Panc1 (cell line): ENCODE results near the gene DUT. TPM values are rescaled to one million over a fixed set of nuclear protein-coding genes. Genes with fewer than 3 reads are reported as not detected.

ENCODE experiments used
- ATAC-seq: fragments of 200-7000 bp; cut with Tn5 transposase; 2 replicates; pipeline ENCODE4 v1.9.1; 2020; ENCODE audit warnings: mild to moderate bottlenecking, moderate library complexity
- BruUV-seq: library from RNA; stranded (reverse); fragments of 400-500 nt; replicated peaks from 2 replicates; lab custom pipeline; 2021; lab: Mats Ljungman, UMichigan
- CTCF ChIA-PET: fragments of 300-600 bp; sonication (Branson Sonifier 250); formaldehyde crosslinking; loops from one replicate; lab custom pipeline; 2022; ENCODE audit warnings: antibody characterized with exemption; lab: Charles Lee
- POLR2A ChIA-PET: fragments of 300-600 bp; sonication (Branson Sonifier 250); formaldehyde crosslinking; loops from one replicate; lab custom pipeline; 2022; ENCODE audit warnings: antibody characterized with exemption; lab: Charles Lee
- DNase-seq: peaks from one replicate; pipeline ENCODE4 v3.0.0-alpha.2; 2010; ENCODE audit warnings: low read depth, low spot score
- H3K27ac ChIP-seq: 2 replicates; pipeline ENCODE4 v1.5.1; 2011; ENCODE audit warnings: mild to moderate bottlenecking, low read length, inconsistent platforms
- H3K27me3 ChIP-seq: fragments of 200-500 bp; sonication (Bioruptor generic); 2 replicates; pipeline ENCODE4 v1.6.0; 2014; ENCODE audit warnings: low read length, inconsistent platforms; ENCODE audit not compliant: control insufficient read depth, insufficient read depth
- H3K36me3 ChIP-seq: fragments of 200-500 bp; sonication (Bioruptor generic); 2 replicates; pipeline ENCODE4 v1.5.1; 2014; ENCODE audit warnings: inconsistent platforms, mild to moderate bottlenecking, low read length, moderate library complexity; ENCODE audit not compliant: control insufficient read depth, insufficient read depth
- H3K4me1 ChIP-seq: 2 replicates; pipeline ENCODE4 v1.5.1; 2011; ENCODE audit warnings: inconsistent platforms, mild to moderate bottlenecking, low read length, moderate library complexity; ENCODE audit not compliant: control insufficient read depth, insufficient read depth
- H3K4me3 ChIP-seq, 2 experiments: 2 replicates each; pipeline ENCODE4 v1.5.1; 2011 to 2012; ENCODE audit warnings: low read depth in 2 of 2, low read length in 2 of 2, mild to moderate bottlenecking in 2 of 2, inconsistent platforms in 1 of 2, moderate library complexity in 1 of 2
- H3K9me3 ChIP-seq: fragments of 200-500 bp; sonication (Bioruptor generic); 2 replicates; pipeline ENCODE4 v1.5.1; 2014; ENCODE audit warnings: low read depth, mild to moderate bottlenecking, inconsistent platforms, low read length, moderate library complexity; ENCODE audit not compliant: control insufficient read depth, insufficient read depth
- POLR2AphosphoS5 ChIP-seq: IDR thresholded peaks from 2 replicates; pipeline ENCODE4 v1.6.1; 2012; ENCODE audit warnings: mild to moderate bottlenecking, low read depth, low read length, moderate library complexity
- SIN3A ChIP-seq: IDR thresholded peaks from 2 replicates; pipeline ENCODE4 v1.6.1; 2012; ENCODE audit warnings: low read depth, mild to moderate bottlenecking, low read length, moderate library complexity, borderline replicate concordance; ENCODE audit not compliant: insufficient read depth
- TCF7L2 ChIP-seq: IDR thresholded peaks from 2 replicates; pipeline ENCODE4 v1.6.1; 2011; ENCODE audit warnings: mild to moderate bottlenecking, low read depth, low read length, inconsistent platforms
- in situ Hi-C: cut with HindIII; loops from 2 replicates; pipeline ENCODE4 v1.10.0; 2016; ENCODE audit warnings: low sequenced_read_pairs, low pct_unique_long_range_greater_than_20kb
- intact Hi-C: fragments of 100-400 bp; cut with micrococcal nuclease; formaldehyde crosslinking; loops from one replicate; pipeline ENCODE4 v1.10.0; 2022; ENCODE audit not compliant: unreplicated experiment
- total RNA-seq: library from RNA; stranded (reverse); gene quantifications from one replicate; pipeline ENCODE4 v1.2.1, GENCODE V29; 2021; ENCODE audit not compliant: unreplicated experiment
- TF ChIP-seq, protein P1 (sequence below): fragments of 450-650 bp; IDR thresholded peaks from 2 replicates; pipeline ENCODE4 v1.5.1; 2017; ENCODE audit warnings: mild to moderate bottlenecking
- TF ChIP-seq, protein P2 (sequence below), 2 experiments: IDR thresholded peaks; 2 replicates each; pipeline ENCODE4 v1.6.1; 2011 to 2012; ENCODE audit warnings: low read depth in 2 of 2, control low read depth in 1 of 2, low read length in 1 of 2, mild to moderate bottlenecking in 1 of 2, moderate library complexity in 1 of 2; ENCODE audit not compliant: insufficient read depth in 1 of 2

Gene DUT
- total RNA-seq, 1 experiment from 2014 or later: 220 TPM

DNA sequence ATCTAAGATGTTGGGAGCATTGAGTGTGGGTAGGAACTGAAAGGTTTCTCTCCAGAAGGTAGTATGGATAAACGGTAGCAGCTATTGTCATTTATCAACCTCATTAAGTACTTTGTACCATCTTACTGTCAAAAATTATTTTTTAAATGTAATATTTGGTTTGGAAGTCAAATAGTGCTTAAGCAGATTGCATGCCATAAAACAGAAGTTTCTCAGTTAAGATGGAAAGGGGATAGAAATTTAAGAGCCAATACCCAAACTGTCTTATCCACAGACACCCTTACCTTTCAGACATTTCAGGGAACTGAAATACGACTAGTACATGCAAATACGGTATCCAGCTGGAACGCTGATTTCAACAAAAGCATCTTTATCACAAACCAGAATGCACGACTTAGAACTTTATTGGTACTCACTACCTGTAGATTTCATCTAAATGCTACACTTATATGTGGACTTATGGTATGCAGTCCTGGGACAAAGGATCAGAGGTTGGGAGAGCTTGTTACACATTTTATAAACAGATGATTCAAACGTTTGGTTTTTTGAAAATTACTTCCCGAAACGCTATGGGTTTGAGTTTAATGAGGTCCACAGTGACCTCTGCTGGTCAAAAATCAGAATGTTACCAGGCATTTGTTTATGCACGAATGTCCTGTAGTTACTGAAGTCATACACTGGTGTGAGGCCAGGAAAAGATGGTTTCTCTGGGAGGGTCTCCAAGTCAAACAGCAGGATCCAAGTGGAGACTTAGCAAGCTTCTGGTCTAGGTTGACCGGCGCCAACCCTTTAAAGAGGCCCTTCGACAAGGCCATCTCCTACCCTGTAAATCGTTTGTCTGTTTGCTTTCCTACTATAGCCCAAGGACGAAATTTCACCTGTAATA, 45.7 kb upstream of the DUT start:
- DNase-seq (peak; percentile 66), ATAC-seq (peak; percentile 89)
- ChIA-PET POLR2A (interaction anchor here (0.5 kb wide), 1 partner anchor 807 kb away, joined by 7 read pairs; no protein-coding TSS in a partner anchor), CTCF (interaction anchor here (0.6 to 1.8 kb wide), 2 partner anchors 35 to 172 kb away, joined by 4 read pairs; no protein-coding TSS in a partner anchor)
- Histone ChIP-seq H3K4me3 (peak overlapping the region in 1 of 2 experiments; percentile 10; a peak in 1 of 4 replicates), H3K27me3 (peaks cover 5% of the 10 kb centered on the region), H3K4me1 (peaks cover 4% of the 10 kb centered on the region; the same call in 1 of the 2 replicates), H3K36me3 (no peaks in the 10 kb centered on the region), H3K27ac (no peak overlapping the region), H3K9me3 (no peaks in the 10 kb centered on the region)
- intact Hi-C loops (loop anchor here (10.0 kb wide), 1 partner anchor 1091 kb away; no protein-coding TSS in a partner anchor), in situ Hi-C loops (no loop called here)
- no TSS peak for BruUV-seq
- TF ChIP-seq SIN3A: no peak
- TF ChIP-seq, protein P1, sequence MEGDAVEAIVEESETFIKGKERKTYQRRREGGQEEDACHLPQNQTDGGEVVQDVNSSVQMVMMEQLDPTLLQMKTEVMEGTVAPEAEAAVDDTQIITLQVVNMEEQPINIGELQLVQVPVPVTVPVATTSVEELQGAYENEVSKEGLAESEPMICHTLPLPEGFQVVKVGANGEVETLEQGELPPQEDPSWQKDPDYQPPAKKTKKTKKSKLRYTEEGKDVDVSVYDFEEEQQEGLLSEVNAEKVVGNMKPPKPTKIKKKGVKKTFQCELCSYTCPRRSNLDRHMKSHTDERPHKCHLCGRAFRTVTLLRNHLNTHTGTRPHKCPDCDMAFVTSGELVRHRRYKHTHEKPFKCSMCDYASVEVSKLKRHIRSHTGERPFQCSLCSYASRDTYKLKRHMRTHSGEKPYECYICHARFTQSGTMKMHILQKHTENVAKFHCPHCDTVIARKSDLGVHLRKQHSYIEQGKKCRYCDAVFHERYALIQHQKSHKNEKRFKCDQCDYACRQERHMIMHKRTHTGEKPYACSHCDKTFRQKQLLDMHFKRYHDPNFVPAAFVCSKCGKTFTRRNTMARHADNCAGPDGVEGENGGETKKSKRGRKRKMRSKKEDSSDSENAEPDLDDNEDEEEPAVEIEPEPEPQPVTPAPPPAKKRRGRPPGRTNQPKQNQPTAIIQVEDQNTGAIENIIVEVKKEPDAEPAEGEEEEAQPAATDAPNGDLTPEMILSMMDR: peak; percentile 79
- no peak for TF ChIP-seq TCF7L2

DNA sequence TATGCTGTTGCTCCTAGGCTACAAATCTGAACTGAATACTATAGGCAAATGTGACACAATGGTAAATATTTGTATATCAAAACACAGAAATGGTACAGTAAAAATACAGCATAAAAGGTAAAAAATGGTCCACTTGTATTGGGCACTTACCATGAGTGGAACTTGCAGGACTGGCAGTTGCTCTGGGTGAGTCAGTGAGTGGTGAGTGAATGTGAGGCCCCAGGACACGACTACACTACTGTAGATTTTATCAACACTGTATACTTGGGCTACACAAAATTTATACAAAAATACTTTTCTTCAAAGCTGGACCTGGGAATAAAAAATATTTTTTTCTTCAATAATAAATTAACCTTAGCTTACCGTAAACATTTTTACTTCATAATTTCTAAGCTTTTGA, 41.6 kb upstream of the DUT start:
- ChIA-PET CTCF (interaction anchor here (0.7 kb wide), 1 partner anchor 742 kb away, joined by 4 read pairs; no protein-coding TSS in a partner anchor), POLR2A (no interaction called here)
- no peaks in the 10 kb centered on the region for H3K36me3 ChIP-seq
- no peak overlapping the region for H3K4me3 ChIP-seq
- DNase-seq: no peak
- H3K27me3 ChIP-seq: peaks cover 5% of the 10 kb centered on the region
- BruUV-seq: no TSS peak
- ATAC-seq: no peak
- in situ Hi-C loops: no loop called here
- TF ChIP-seq TCF7L2 (no peak), POLR2AphosphoS5 (no peak), SIN3A (no peak)
- TF ChIP-seq, protein P2, sequence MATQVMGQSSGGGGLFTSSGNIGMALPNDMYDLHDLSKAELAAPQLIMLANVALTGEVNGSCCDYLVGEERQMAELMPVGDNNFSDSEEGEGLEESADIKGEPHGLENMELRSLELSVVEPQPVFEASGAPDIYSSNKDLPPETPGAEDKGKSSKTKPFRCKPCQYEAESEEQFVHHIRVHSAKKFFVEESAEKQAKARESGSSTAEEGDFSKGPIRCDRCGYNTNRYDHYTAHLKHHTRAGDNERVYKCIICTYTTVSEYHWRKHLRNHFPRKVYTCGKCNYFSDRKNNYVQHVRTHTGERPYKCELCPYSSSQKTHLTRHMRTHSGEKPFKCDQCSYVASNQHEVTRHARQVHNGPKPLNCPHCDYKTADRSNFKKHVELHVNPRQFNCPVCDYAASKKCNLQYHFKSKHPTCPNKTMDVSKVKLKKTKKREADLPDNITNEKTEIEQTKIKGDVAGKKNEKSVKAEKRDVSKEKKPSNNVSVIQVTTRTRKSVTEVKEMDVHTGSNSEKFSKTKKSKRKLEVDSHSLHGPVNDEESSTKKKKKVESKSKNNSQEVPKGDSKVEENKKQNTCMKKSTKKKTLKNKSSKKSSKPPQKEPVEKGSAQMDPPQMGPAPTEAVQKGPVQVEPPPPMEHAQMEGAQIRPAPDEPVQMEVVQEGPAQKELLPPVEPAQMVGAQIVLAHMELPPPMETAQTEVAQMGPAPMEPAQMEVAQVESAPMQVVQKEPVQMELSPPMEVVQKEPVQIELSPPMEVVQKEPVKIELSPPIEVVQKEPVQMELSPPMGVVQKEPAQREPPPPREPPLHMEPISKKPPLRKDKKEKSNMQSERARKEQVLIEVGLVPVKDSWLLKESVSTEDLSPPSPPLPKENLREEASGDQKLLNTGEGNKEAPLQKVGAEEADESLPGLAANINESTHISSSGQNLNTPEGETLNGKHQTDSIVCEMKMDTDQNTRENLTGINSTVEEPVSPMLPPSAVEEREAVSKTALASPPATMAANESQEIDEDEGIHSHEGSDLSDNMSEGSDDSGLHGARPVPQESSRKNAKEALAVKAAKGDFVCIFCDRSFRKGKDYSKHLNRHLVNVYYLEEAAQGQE (IDR thresholded peaks at IDR 0.05; ENCODE audit: insufficient read depth in 1 of 2, low read depth in 2 of 2, low read length in 1 of 2): no peak
- TF ChIP-seq, protein P1: no peak
- intact Hi-C loops: loop anchor here (10.0 kb wide), 1 partner anchor 1095 kb away; no protein-coding TSS in a partner anchor
- H3K27ac ChIP-seq: no peak overlapping the region
- H3K9me3 ChIP-seq: no peaks in the 10 kb centered on the region
- H3K4me1 ChIP-seq: peaks cover 4% of the 10 kb centered on the region; the same call in 1 of the 2 replicates
